Bronchial epithelial cell (primary cell): ENCODE measurements around the gene SAMD4A. TPM values are rescaled to one million over a fixed set of nuclear protein-coding genes. Genes with fewer than 3 reads are reported as not detected.

Source experiments
- DNase-seq: peaks from one replicate; pipeline ENCODE4 v3.0.0-alpha.2; 2010; ENCODE audit warnings: low read depth
- FAIRE-seq: peaks from 2 replicates; lab custom pipeline; 2011; peaks lifted over from hg19 to GRCh38; lab: Jason Lieb, UNC
- H3K27me3 ChIP-seq: 2 replicates; pipeline ENCODE4 v1.5.1; 2011; ENCODE audit warnings: low read length; ENCODE audit not compliant: control insufficient read depth, insufficient read depth
- H3K36me3 ChIP-seq: 2 replicates; pipeline ENCODE4 v1.5.1; 2011; ENCODE audit warnings: low read length; ENCODE audit not compliant: control insufficient read depth, insufficient read depth
- H3K4me3 ChIP-seq: 2 replicates; pipeline ENCODE4 v1.5.1; 2011; ENCODE audit warnings: mild to moderate bottlenecking, low read depth, low read length, control low read depth
- CTCF ChIP-seq: IDR thresholded peaks from 2 replicates; pipeline ENCODE4 v1.5.1; 2011; ENCODE audit warnings: mild to moderate bottlenecking, moderate library complexity, low read length, control low read depth, inconsistent platforms; ENCODE audit not compliant: insufficient read depth, severe bottlenecking
- total RNA-seq: library from RNA; depleted of rRNA; stranded (reverse); fragments of >200 nt; gene quantifications from 2 replicates; pipeline ENCODE4 v1.2.1, GENCODE V29; 2014

The SAMD4A gene
- total RNA-seq, 1 donor from 2014 or later: 13.4 TPM

- Histone ChIP-seq H3K4me3 (no peak overlapping the region), H3K36me3 (no peaks in the 10 kb centered on the region), H3K27me3 (no peaks in the 10 kb centered on the region)
- TF ChIP-seq CTCF: no peak
- DNase-seq (peak; percentile 72), FAIRE-seq (no peak)
These were observed 91.9 kb downstream of the SAMD4A start for GRCh38 chr14:54658836-54659235.

GRCh38 chr14:54659365-54659764 lies 92.4 kb downstream of the SAMD4A start:
- FAIRE-seq: no peak
- no peaks in the 10 kb centered on the region for H3K27me3 ChIP-seq
- DNase-seq: peak; percentile 100
- no peak overlapping the region for H3K4me3 ChIP-seq
- no peak for TF ChIP-seq CTCF
- no peaks in the 10 kb centered on the region for H3K36me3 ChIP-seq

GRCh38 chr14:54660604-54661111 lies 93.7 kb downstream of the SAMD4A start:
- TF ChIP-seq CTCF: no peak
- Histone ChIP-seq H3K27me3 (no peaks in the 10 kb centered on the region), H3K36me3 (no peaks in the 10 kb centered on the region), H3K4me3 (no peak overlapping the region)
- DNase-seq (no peak), FAIRE-seq (no peak)

GRCh38 chr14:54662491-54663133 lies 95.7 kb downstream of the SAMD4A start:
- DNase-seq (no peak), FAIRE-seq (no peak)
- H3K36me3 ChIP-seq: no peaks in the 10 kb centered on the region
- H3K4me3 ChIP-seq: no peak overlapping the region
- no peak for TF ChIP-seq CTCF
- no peaks in the 10 kb centered on the region for H3K27me3 ChIP-seq

GRCh38 chr14:54664961-54665360 lies 98.0 kb downstream of the SAMD4A start:
- no peaks in the 10 kb centered on the region for H3K36me3 ChIP-seq
- FAIRE-seq (no peak), DNase-seq (no peak)
- TF ChIP-seq CTCF: no peak
- H3K4me3 ChIP-seq: no peak overlapping the region
- no peaks in the 10 kb centered on the region for H3K27me3 ChIP-seq

- H3K4me3 ChIP-seq: no peak overlapping the region
- DNase-seq: no peak
- FAIRE-seq: no peak
- no peaks in the 10 kb centered on the region for H3K36me3 ChIP-seq
- TF ChIP-seq CTCF: no peak
- no peaks in the 10 kb centered on the region for H3K27me3 ChIP-seq
These were observed 99.0 kb downstream of the SAMD4A start for GRCh38 chr14:54665946-54666345.
